ENCODE results near the gene TEX14.

Gene TEX14

DNA sequence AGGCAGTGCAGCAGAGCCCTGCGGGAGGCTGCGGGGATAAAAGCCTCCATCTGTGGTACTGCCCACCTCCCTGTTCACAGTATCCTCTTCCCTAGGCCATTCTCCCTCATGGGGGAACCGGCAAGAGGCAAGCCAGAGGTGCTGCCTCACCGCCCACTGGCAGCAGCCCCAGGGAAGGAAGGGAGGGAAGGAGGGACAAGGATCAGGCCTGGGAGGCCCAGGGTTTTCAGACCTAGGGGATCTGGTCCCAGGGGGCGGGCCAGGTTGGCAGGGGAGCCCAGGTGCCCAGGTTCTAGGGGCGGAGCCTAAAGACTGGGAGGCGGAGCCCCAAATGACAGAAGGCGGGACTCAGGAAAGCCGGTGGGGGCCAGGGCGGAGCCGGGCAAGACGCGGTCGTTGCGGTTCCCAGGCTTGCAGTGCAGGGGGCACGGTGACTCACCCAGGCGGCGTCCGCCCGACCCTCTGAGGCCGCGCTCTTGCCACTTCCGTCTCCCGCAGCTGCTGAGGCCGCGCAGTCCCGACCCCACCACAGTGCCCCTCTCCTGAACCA, 174.4 kb downstream of the TEX14 start:
- no peak for FAIRE-seq

DNA sequence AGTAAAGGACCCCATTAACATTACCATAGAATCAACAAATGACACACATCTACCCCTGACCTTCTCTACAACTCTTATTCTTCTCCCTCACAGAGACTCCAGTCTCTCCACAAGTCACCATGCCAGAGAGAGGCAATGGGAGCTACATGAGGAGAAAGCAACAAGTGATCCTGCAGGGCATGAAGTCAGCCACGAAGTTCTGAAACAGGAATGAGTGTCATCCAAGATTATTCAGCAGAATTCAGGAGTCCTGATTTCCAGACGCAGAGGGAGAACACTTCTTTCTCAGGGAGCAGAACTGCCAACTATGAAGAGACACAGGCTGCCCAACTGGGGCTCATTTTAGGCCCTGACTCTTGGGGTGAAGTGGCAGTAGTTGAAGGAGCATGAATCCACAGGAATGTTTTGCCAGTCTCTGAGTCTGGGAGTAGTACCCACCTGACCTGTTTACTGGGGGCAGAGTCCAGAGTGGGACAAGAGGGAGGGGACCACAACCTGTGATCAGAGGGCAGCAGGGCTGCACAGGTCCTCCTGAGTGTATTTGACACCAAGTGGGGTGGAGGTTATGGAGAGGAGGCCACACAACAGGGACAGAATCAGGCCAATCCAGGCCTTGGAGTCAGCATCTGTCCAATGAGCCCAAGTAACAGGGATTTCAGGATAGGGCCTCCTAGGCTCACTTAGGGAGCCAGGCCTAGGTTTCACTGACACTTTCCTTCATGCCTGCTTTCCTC, 175.0 kb downstream of the TEX14 start:
- FAIRE-seq: no peak

DNA sequence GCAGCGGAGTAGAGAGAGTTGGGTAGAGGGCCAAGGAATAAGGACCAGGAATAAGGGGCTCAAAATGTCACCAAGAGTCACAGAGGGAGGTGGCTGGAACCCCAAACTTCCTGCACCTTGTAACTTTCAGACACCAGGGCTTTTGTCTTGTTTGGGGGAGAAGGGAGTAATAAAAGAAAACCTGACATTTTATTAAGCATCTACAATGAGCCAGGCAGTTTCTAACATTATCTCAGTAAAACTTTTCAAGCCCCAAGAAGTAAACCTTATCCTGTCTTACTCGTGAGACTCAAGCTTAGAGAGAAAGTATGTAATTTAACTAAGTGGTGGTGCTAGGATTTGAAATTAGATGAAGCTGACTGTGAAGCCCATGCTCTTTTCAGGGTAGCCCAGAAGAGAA, 176.6 kb downstream of the TEX14 start:
- no peak for FAIRE-seq

DNA sequence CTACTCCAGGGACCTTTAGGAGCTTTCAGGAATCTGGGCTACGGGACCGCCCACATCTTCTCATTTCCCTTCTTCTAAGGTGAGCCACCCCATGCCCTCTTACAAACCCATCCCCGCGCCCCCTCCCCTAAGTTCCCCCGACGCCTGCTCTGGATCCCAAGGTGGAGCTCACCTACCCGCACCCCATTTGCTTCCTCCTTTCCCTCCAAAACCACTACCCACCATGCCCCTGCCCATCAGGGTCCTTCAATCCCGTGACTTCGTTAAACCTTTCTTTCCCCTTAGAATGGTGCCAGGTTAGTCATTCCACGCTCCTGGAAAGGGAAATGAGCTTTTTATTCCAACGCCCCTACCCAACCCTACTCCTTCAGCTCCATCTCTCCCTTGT, 177.1 kb downstream of the TEX14 start:
- FAIRE-seq: no peak

DNA sequence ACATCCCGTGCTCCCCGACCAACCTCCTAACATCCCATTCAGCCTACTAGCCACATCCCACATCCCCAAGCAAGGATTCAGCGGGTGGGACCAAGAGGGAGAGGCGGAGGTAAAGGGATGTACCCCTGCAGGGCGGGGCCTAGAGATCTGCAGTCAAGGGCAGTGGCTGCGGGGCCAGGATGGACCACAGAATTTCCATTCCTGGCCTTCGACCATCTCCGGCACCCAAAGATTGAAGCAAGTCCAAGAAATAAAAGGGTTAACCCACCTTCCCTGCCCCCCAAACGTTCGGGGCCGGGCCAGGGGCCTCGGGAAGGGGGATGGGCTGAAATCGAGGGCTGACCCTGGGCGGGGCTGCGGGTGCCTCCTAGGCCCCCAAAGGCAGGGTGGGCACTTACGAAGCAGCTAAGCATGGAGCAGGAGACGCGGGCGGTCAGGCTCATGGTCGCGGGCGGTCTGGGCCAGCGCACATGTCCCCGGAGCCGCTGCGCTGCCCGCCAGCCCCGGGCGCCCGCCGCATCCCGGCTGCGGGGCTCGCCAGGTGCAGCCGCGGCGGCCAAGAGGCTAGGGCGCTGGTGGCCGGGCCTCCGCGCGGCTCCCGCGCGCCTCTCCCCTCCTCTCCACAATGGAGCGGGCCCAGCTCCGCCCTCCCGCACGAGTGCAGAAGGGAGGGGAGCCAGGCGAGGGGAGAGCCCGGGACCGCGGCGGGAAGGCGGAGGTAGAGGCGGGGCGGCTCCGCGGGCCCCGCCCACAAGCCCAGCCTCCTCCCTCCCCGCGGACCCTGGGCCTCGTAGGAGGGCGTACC, 177.7 kb downstream of the TEX14 start, which contains the start of gene MTMR4:
MTMR4 (minus strand) TSS at position 674 of the 805 bp plus-strand sequence; CDS start at position 443, 231 bp downstream.
- FAIRE-seq: no peak

DNA sequence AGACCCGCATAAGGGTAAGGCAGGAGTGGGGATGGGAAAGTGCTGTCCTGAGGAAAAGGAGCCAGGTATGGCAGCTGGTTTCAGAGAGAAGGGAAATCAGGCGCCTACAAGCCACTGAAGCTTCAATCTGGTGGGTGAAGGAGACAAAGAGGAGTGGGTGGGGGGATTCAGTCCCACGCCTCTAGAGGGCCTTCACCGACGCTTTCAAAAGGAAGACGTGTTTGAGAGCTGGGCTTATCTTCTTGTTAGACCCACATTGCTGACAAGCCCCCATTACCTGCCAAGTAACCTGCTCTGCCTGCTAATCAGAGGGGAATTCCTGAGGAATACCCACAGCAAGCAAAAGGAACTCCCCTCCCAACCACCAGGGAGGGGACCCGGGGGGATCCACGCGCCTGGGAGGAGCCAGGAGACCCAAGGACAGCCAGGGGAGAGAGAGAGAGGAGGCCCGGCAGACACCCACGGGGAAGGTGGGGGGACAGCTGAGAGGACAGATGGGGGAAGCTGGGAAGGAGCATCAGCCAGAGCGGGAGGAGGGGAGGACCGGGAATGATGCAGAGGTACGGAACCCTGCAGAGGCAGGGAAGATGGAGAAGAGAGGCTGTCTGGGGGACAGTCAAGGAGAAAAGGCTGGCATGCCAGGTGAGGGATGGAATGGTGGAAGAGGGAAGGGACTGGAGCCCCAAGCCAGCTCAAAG, 178.4 kb downstream of the TEX14 start:
- FAIRE-seq: no peak

DNA sequence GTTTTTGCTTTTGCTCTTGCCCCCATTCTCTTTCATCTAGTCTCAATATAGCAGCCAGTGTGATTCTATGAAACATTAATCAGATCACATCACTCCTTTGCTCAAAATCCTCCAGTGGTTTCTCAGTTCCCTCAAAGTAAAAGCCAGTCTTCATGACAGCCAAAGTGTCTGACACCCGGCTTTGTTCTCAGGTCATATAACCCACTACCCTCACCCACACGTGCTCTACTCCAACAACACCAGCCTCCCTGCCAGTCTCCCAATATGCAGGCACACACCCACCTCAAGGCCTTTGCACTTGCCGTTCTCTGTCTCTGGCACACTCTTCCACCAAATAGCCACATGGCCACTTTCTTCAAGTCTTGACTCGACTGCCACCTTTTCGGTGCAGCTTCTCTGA, 181.8 kb downstream of the TEX14 start:
- FAIRE-seq: no peak

DNA sequence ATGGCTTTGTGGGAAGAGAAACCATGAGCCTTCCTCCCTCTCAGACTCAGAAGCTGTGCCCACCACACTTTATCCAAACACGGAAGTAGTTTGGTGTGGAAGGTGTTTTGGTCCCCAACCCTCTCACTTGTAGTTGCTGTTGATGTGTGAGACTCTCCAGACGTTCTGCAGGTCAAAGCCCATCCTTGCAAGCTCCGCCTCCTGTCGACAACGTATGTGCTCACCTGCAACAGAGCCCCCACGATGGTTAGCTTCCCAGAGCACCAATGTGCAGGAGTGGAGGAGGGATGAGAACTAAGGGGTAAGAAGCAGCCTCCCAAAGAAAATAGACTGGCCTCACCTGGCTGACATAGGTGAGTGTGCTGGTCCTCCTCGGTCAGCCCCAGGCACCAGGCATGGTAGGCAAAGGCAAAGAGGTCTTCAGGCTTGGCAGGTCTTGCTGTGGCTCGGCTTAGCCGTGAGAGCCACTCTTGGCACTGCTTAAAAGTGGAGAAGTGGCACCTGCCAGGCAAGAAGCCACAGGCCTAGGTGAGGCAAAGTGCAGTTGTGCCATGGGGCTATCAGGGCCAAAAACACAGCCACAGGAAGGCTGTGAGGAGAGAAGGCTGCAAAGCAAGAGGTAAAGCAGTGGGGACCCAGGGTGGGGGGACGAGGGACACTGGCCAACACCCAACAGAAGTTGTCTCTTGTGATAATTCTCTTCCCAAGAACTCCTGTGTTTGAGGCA, 183.3 kb downstream of the TEX14 start:
- no peak for FAIRE-seq

DNA sequence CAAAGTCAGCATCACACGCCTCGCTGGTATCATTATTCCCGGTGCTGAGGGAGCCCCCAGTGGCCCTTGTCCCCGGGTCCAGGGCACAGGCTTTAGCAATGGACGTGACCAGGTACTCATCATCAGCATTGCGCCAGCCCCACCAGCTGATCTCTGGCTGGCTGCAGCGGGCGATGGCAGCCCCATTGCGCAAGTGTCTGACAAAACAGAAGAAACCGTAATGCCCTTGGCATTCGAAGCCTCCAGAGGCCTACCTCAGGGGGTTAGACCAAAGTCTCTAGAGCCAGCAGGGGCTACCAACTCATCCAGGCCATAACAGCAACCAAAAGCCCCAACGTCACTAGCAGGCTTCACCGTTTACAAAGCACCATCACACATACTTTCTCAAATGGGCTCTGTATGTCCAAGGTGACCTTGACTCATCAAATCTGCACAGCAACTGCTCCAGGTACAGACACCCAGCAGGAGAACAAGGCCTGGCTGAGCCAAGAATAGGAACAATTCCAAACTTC, 184.7 kb downstream of the TEX14 start:
- FAIRE-seq: no peak

Data from TTC549 (cell line).